CD4-positive, alpha-beta T cell (primary cell): ENCODE data around the gene TWF2. TPM values are rescaled to one million over a fixed set of nuclear protein-coding genes. Genes with fewer than 3 reads are reported as not detected.
A peak's percentile ranks its signal among the peaks of the same experiment; 100 is the strongest.

Experiments used
- ATAC-seq: fragments of 200-7000 bp; cut with Tn5 transposase; one replicate; pipeline ENCODE4 v1.10.0; 2022; ENCODE audit warnings: mild to moderate bottlenecking; ENCODE audit not compliant: poor library complexity
- CTCF ChIA-PET: fragments of 350-600 bp; sonication (Branson Sonifier 250); formaldehyde crosslinking; loops from one replicate; lab custom pipeline; 2021; ENCODE audit warnings: antibody characterized with exemption, inconsistent platforms; lab: Charles Lee
- POLR2A ChIA-PET: fragments of 350-600 bp; sonication (Branson Sonifier 250); formaldehyde crosslinking; loops from one replicate; lab custom pipeline; 2021; ENCODE audit warnings: antibody characterized with exemption, inconsistent platforms; lab: Charles Lee
- DNase-seq, 14 experiments: peaks; one replicate each; pipeline ENCODE4 v3.0.0-alpha.2; 2013 to 2020; ENCODE audit warnings: mixed read lengths in 2 of 14
- H3K27ac ChIP-seq, 2 donors: one replicate each; pipeline versions ENCODE4 v1.5.1 to v1.7.0; 2013; ENCODE audit warnings: low read length in 2 of 2, low read depth in 1 of 2, mild to moderate bottlenecking in 1 of 2
- H3K27me3 ChIP-seq, 2 experiments: 1 replicate in 1 of 2; 2 replicates in 1 of 2; pipeline versions ENCODE4 v1.6.1 to v1.7.0; 2013; ENCODE audit warnings: low read length in 2 of 2, control low read depth in 1 of 2, mild to moderate bottlenecking in 1 of 2, moderate library complexity in 1 of 2; ENCODE audit not compliant: insufficient read depth in 2 of 2, control insufficient read depth in 1 of 2
- H3K36me3 ChIP-seq: one replicate; pipeline ENCODE4 v1.6.1; 2013; ENCODE audit warnings: low read length, control low read depth; ENCODE audit not compliant: insufficient read depth
- H3K4me1 ChIP-seq: one replicate; pipeline ENCODE4 v1.6.1; 2013; ENCODE audit warnings: low read length, control low read depth; ENCODE audit not compliant: insufficient read depth
- H3K4me3 ChIP-seq: one replicate; pipeline ENCODE4 v1.5.1; 2013; ENCODE audit warnings: mild to moderate bottlenecking, low read length, moderate library complexity
- H3K9me3 ChIP-seq, 2 experiments: 1 replicate in 1 of 2; 2 replicates in 1 of 2; pipeline versions ENCODE4 v1.6.1 to v1.7.0; 2013; ENCODE audit warnings: low read length in 2 of 2, mild to moderate bottlenecking in 2 of 2, control low read depth in 1 of 2, moderate library complexity in 1 of 2; ENCODE audit not compliant: control insufficient read depth in 1 of 2, insufficient read depth in 1 of 2
- H3K27ac Mint-ChIP-seq: one replicate; pipeline ENCODE4 v1.8.0; 2020; ENCODE audit warnings: mixed read lengths
- H3K27me3 Mint-ChIP-seq: one replicate; pipeline ENCODE4 v1.8.0; 2021; ENCODE audit warnings: mixed read lengths
- H3K36me3 Mint-ChIP-seq: one replicate; pipeline ENCODE4 v1.8.0; 2021; ENCODE audit warnings: low read depth, mixed read lengths
- H3K4me1 Mint-ChIP-seq: one replicate; pipeline ENCODE4 v1.8.0; 2021; ENCODE audit warnings: low read depth, mixed read lengths
- H3K4me3 Mint-ChIP-seq: one replicate; pipeline ENCODE4 v1.8.0; 2020; ENCODE audit warnings: mild to moderate bottlenecking, mixed read lengths
- H3K9me3 Mint-ChIP-seq: one replicate; pipeline ENCODE4 v1.8.0; 2020; ENCODE audit warnings: mixed read lengths
- CTCF ChIP-seq: fragments of 200-600 bp; IDR thresholded peaks from one replicate; pipeline ENCODE4 v1.8.0; 2022; ENCODE audit warnings: antibody characterized with exemption, mild to moderate bottlenecking
- intact Hi-C, 2 experiments: fragments of 100-400 bp; cut with DNase I in 1 of 2; cut with micrococcal nuclease in 1 of 2; formaldehyde crosslinking; loops; one replicate each; pipeline versions ENCODE4 v1.15.1 to v1.9.0; 2023 to 2025; cut with DNase I, micrococcal nuclease
- total RNA-seq, 174 experiments: library from RNA in 2 of 174; stranded (reverse) in 2 of 174; gene quantifications; one replicate each; pipeline ENCODE4 v1.2.3 and lab custom pipeline; 2021 to 2026

TWF2 gene
- total RNA-seq, 2 experiments from 2014 or later = 17.4 to 21.7 TPM

GRCh38 chr3:52203701-52204100 is 35.3 kb downstream of the TWF2 start:
- CTCF ChIA-PET = no interaction called here
- no peak for ATAC-seq
- H3K36me3 Mint-ChIP-seq = peaks cover 94% of the 10 kb centered on the region

GRCh38 chr3:52202384-52203077 is 36.4 kb downstream of the TWF2 start:
- H3K4me1 Mint-ChIP-seq = peaks cover 42% of the 10 kb centered on the region

More at GRCh38 chr3:52203701-52204100, 35.3 kb downstream of the TWF2 start:
- no peak overlapping the region for H3K4me3 Mint-ChIP-seq
- POLR2A ChIA-PET = no interaction called here
- no peaks in the 10 kb centered on the region for H3K27me3 Mint-ChIP-seq
- no peaks in the 10 kb centered on the region for H3K9me3 ChIP-seq
- H3K4me3 ChIP-seq = no peak overlapping the region
- no peak overlapping the region for H3K27ac Mint-ChIP-seq
- no peak overlapping the region for H3K27ac ChIP-seq
- H3K9me3 Mint-ChIP-seq = no peaks in the 10 kb centered on the region
- intact Hi-C loops = no loop called here
- H3K4me1 ChIP-seq = peaks cover 26% of the 10 kb centered on the region
- peaks cover 33% of the 10 kb centered on the region for H3K4me1 Mint-ChIP-seq
- peaks cover 69% of the 10 kb centered on the region for H3K36me3 ChIP-seq
- no peak for TF ChIP-seq CTCF
- DNase-seq = no peak
- no peaks in the 10 kb centered on the region for H3K27me3 ChIP-seq

GRCh38 chr3:52200981-52201679 is 37.8 kb downstream of the TWF2 start:
- Histone ChIP-seq H3K4me1 (peaks cover 49% of the 10 kb centered on the region), H3K27me3 (no peaks in the 10 kb centered on the region), H3K27ac (no peak overlapping the region), H3K36me3 (peaks cover 47% of the 10 kb centered on the region), H3K9me3 (no peaks in the 10 kb centered on the region), H3K4me3 (no peak overlapping the region)
- Mint-ChIP-seq H3K27me3 (no peaks in the 10 kb centered on the region), H3K36me3 (peaks cover 74% of the 10 kb centered on the region), H3K4me3 (peak overlapping the region; percentile 31), H3K27ac (no peak overlapping the region), H3K9me3 (no peaks in the 10 kb centered on the region), H3K4me1 (peaks cover 51% of the 10 kb centered on the region)
- CTCF ChIA-PET = no interaction called here
- TF ChIP-seq CTCF = no peak
- ATAC-seq (no peak), DNase-seq (no peak)
- intact Hi-C loops = no loop called here
- POLR2A ChIA-PET = interaction anchor here (0.6 to 1.0 kb wide), 2 partner anchors 16 to 87 kb away, joined by 3 read pairs; partner anchors contain the start of gene GLYCTK

More at GRCh38 chr3:52202384-52203077, 36.4 kb downstream of the TWF2 start:
- ATAC-seq (no peak), DNase-seq (peak in 2 of 14 experiments; percentile 49 to 51)
- no peaks in the 10 kb centered on the region for H3K27me3 ChIP-seq
- Mint-ChIP-seq H3K4me3 (no peak overlapping the region), H3K27ac (no peak overlapping the region), H3K9me3 (no peaks in the 10 kb centered on the region), H3K27me3 (no peaks in the 10 kb centered on the region), H3K36me3 (peaks cover 88% of the 10 kb centered on the region)
- H3K27ac ChIP-seq = no peak overlapping the region
- intact Hi-C loops = no loop called here
- POLR2A ChIA-PET = interaction anchor here (0.7 to 1.6 kb wide), 3 partner anchors 15 to 20 kb away, joined by 3 to 4 read pairs (median 3); no protein-coding TSS in a partner anchor
- peaks cover 36% of the 10 kb centered on the region for H3K4me1 ChIP-seq
- CTCF ChIA-PET = interaction anchor here (0.7 kb wide), 1 partner anchor 18 kb away, joined by 3 read pairs; no protein-coding TSS in a partner anchor
- H3K4me3 ChIP-seq = no peak overlapping the region
- no peaks in the 10 kb centered on the region for H3K9me3 ChIP-seq
- no peak for TF ChIP-seq CTCF
- peaks cover 57% of the 10 kb centered on the region for H3K36me3 ChIP-seq
